Caco-2 (cell line): ENCODE measurements around the gene UNC80. TPM values are rescaled to one million over a fixed set of nuclear protein-coding genes. Genes with fewer than 3 reads are reported as not detected.

ENCODE experiments used
- BruUV-seq: library from RNA; stranded (reverse); fragments of 400-500 nt; replicated peaks from 2 replicates; lab custom pipeline; 2021; lab: Mats Ljungman, UMichigan
- CTCF ChIA-PET: fragments of 300-600 bp; sonication (Branson Sonifier 250); formaldehyde crosslinking; loops from one replicate; lab custom pipeline; 2022; ENCODE audit warnings: antibody characterized with exemption; lab: Charles Lee
- POLR2A ChIA-PET: fragments of 300-600 bp; sonication (Branson Sonifier 250); formaldehyde crosslinking; loops from one replicate; lab custom pipeline; 2022; ENCODE audit warnings: antibody characterized with exemption; lab: Charles Lee
- DNase-seq, 2 experiments: peaks; one replicate each; pipeline versions ENCODE4 v3.0.0 to v3.0.0-alpha.2; 2020 to 2022
- H3K27me3 ChIP-seq: replicated peaks from 2 replicates; pipeline ENCODE4 v1.6.0; 2011; ENCODE audit warnings: low read length; ENCODE audit not compliant: control insufficient read depth, insufficient read depth
- H3K36me3 ChIP-seq: 2 replicates; pipeline ENCODE4 v1.5.1; 2011; ENCODE audit warnings: low read length; ENCODE audit not compliant: control insufficient read depth, insufficient read depth
- H3K4me1 ChIP-seq: fragments of 250-450 bp; sonication (Bioruptor Pico); 2 replicates; pipeline ENCODE4 v1.5.1; 2020; ENCODE audit warnings: mild to moderate bottlenecking
- H3K4me3 ChIP-seq: 2 replicates; pipeline ENCODE4 v1.5.1; 2011; ENCODE audit warnings: low read depth, mild to moderate bottlenecking, control low read depth, low read length
- H3K9me3 ChIP-seq: fragments of 250-450 bp; sonication (Bioruptor Pico); 2 replicates; pipeline ENCODE4 v1.5.1; 2020; ENCODE audit warnings: mild to moderate bottlenecking, moderate library complexity
- H3K27ac Mint-ChIP-seq: one replicate; pipeline ENCODE4 v1.8.0; 2022; ENCODE audit warnings: mixed read lengths; ENCODE audit not compliant: unreplicated experiment
- H3K27me3 Mint-ChIP-seq: one replicate; pipeline ENCODE4 v1.8.0; 2022; ENCODE audit warnings: mixed read lengths; ENCODE audit not compliant: insufficient read depth, unreplicated experiment
- H3K36me3 Mint-ChIP-seq: one replicate; pipeline ENCODE4 v1.8.0; 2022; ENCODE audit warnings: mild to moderate bottlenecking, mixed read lengths; ENCODE audit not compliant: insufficient read depth, unreplicated experiment
- H3K4me1 Mint-ChIP-seq: one replicate; pipeline ENCODE4 v1.8.0; 2022; ENCODE audit warnings: low read depth, mixed read lengths; ENCODE audit not compliant: unreplicated experiment
- H3K4me3 Mint-ChIP-seq: one replicate; pipeline ENCODE4 v1.8.0; 2022; ENCODE audit warnings: mild to moderate bottlenecking, moderate library complexity, mixed read lengths; ENCODE audit not compliant: unreplicated experiment
- H3K9me3 Mint-ChIP-seq: one replicate; pipeline ENCODE4 v1.8.0; 2022; ENCODE audit warnings: mixed read lengths; ENCODE audit not compliant: unreplicated experiment
- intact Hi-C: fragments of 100-400 bp; cut with micrococcal nuclease; formaldehyde crosslinking; loops from one replicate; pipeline ENCODE4 v1.10.0; 2022; ENCODE audit not compliant: unreplicated experiment
- total RNA-seq: library from RNA; stranded (reverse); gene quantifications from 2 replicates; pipeline ENCODE4 v1.2.3, GENCODE V29; 2022
- TF ChIP-seq, protein P1 (sequence below), 2 experiments: fragments of 200-600 bp in 1 of 2; IDR thresholded peaks; 1 replicate in 1 of 2; 2 replicates in 1 of 2; pipeline versions ENCODE4 v1.5.1 to v1.8.0; 2011 to 2022; ENCODE audit warnings: antibody characterized with exemption in 1 of 2, control low read depth in 1 of 2, inconsistent platforms in 1 of 2, low read depth in 1 of 2, low read length in 1 of 2, mild to moderate bottlenecking in 1 of 2, moderate library complexity in 1 of 2; ENCODE audit not compliant: insufficient read depth in 1 of 2, severe bottlenecking in 1 of 2, unreplicated experiment in 1 of 2

The UNC80 gene
- total RNA-seq, 1 experiment from 2014 or later, result not detected

DNA sequence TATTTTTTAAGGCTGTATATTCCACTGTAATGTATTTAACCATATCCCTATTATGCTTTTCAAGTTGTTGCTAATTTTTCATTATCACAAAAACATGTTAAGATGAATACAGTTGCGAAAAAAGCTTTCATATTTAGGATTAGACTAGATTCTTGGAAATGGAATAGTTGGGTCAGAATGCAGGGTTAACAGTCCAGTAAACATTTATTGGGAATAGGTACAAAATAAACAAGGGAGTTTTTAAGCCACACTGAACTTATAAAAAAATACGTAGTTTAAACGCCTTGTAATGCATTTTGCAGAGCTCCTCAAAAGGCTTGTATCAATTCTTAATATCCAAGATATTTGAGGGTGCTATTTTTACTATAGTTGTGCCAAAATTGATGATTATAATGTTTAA is 266.4 kb downstream of the UNC80 start:
- Histone ChIP-seq H3K9me3 (no peaks in the 10 kb centered on the region), H3K36me3 (no peaks in the 10 kb centered on the region), H3K4me1 (no peaks in the 10 kb centered on the region), H3K27me3 (no peaks in the 10 kb centered on the region), H3K4me3 (no peak overlapping the region)
- Mint-ChIP-seq H3K4me1 (no peaks in the 10 kb centered on the region), H3K4me3 (no peak overlapping the region), H3K27ac (no peak overlapping the region), H3K36me3 (peaks cover under 1% of the 10 kb centered on the region), H3K27me3 (peaks cover 2% of the 10 kb centered on the region), H3K9me3 (no peaks in the 10 kb centered on the region)
- ChIA-PET CTCF (no interaction called here), POLR2A (no interaction called here)
- intact Hi-C loops, result no loop called here
- BruUV-seq, result no TSS peak
- DNase-seq, result no peak
- TF ChIP-seq, protein P1, sequence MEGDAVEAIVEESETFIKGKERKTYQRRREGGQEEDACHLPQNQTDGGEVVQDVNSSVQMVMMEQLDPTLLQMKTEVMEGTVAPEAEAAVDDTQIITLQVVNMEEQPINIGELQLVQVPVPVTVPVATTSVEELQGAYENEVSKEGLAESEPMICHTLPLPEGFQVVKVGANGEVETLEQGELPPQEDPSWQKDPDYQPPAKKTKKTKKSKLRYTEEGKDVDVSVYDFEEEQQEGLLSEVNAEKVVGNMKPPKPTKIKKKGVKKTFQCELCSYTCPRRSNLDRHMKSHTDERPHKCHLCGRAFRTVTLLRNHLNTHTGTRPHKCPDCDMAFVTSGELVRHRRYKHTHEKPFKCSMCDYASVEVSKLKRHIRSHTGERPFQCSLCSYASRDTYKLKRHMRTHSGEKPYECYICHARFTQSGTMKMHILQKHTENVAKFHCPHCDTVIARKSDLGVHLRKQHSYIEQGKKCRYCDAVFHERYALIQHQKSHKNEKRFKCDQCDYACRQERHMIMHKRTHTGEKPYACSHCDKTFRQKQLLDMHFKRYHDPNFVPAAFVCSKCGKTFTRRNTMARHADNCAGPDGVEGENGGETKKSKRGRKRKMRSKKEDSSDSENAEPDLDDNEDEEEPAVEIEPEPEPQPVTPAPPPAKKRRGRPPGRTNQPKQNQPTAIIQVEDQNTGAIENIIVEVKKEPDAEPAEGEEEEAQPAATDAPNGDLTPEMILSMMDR (IDR thresholded peaks at IDR 0.05; ENCODE audit: insufficient read depth in 1 of 2, low read depth in 1 of 2, low read length in 1 of 2, severe bottlenecking in 1 of 2, unreplicated experiment in 1 of 2), result no peak

DNA sequence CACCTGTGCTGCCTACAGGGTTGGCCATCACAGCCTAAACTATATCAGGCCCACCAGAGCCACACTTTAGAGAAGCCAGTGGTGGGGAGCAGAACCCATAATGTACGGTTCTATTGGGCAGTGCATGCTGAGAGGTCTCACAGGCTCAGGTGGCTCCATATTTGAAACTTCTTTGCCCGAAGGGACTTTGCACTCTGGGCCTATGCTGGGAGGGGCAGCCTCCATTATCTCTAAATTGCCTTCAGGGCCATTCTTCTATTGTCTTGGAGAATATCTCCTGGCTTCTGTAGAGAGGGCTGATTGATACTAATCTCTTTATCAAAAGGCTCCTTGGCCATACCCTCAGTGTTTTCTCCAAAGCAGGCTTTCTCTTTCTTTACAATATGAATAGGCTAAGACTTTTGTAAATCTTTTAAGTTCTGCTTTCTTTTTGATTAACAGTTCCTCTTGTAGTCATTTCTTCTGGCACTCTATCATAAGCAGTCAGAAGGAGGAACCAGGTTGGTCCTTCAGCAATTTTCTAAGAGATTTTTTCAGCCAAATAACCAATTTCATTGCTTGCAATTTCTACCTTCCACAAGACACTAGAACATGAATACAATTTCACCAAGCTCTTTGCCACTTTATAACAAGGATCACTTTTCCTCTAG is 275.3 kb downstream of the UNC80 start:
- Mint-ChIP-seq H3K4me1 (no peaks in the 10 kb centered on the region), H3K4me3 (no peak overlapping the region), H3K27ac (no peak overlapping the region), H3K9me3 (no peaks in the 10 kb centered on the region), H3K36me3 (peaks cover 6% of the 10 kb centered on the region), H3K27me3 (no peaks in the 10 kb centered on the region)
- no TSS peak for BruUV-seq
- no peaks in the 10 kb centered on the region for H3K27me3 ChIP-seq
- POLR2A ChIA-PET, result no interaction called here
- H3K4me1 ChIP-seq, result peaks cover 7% of the 10 kb centered on the region; the same call in 1 of the 2 replicates
- no peak overlapping the region for H3K4me3 ChIP-seq
- intact Hi-C loops, result no loop called here
- no peak for DNase-seq
- 0 out of 2 replicates have a peak, but pooled peaks cover 4% of the 10 kb centered on the region for H3K9me3 ChIP-seq
- H3K36me3 ChIP-seq, result no peaks in the 10 kb centered on the region
- TF ChIP-seq, protein P1 (IDR thresholded peaks at IDR 0.05; ENCODE audit: insufficient read depth in 1 of 2, low read depth in 1 of 2, low read length in 1 of 2, severe bottlenecking in 1 of 2, unreplicated experiment in 1 of 2), result no peak
- CTCF ChIA-PET, result no interaction called here

Other genes starting within 250 kb of the UNC80 start
- gene RPE, start 230.8 kb downstream of the UNC80 start, total RNA-seq, result 91.1 and 92.9 TPM in 2 replicates